ENCODE measurements around the gene TEX19.

DNA sequence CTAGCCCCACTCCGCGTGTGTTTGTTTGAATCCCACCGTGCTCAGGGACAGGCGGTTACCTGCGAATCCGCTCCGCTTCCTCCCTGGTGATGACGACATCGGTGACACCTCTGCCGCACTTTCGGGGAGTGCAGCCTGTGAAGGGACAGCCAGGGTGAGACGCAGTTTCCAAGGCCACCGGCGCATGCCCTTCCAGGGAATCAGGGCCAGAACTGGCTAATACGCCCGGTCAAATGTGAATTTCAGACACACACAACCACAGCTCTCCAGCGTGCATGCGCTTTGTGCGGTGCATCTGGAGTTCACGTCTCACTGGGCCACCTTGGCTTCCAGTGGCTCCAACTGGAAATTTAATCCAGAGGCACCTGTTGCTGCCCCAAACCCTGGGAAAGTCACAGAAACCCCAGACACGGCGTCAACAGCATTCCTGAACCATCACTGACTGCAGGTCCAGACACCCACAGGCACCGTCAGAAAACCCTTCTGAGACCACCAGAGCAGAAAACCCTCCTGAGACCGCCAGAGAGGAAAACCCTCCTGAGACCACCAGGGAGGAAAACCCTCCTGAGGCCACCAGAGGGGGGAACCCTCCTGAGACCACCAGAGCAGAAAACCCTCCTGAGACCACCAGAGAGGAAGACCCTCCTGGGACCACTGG lies 52.5 kb downstream of the TEX19 start:
- TF ChIP-seq, protein P1, sequence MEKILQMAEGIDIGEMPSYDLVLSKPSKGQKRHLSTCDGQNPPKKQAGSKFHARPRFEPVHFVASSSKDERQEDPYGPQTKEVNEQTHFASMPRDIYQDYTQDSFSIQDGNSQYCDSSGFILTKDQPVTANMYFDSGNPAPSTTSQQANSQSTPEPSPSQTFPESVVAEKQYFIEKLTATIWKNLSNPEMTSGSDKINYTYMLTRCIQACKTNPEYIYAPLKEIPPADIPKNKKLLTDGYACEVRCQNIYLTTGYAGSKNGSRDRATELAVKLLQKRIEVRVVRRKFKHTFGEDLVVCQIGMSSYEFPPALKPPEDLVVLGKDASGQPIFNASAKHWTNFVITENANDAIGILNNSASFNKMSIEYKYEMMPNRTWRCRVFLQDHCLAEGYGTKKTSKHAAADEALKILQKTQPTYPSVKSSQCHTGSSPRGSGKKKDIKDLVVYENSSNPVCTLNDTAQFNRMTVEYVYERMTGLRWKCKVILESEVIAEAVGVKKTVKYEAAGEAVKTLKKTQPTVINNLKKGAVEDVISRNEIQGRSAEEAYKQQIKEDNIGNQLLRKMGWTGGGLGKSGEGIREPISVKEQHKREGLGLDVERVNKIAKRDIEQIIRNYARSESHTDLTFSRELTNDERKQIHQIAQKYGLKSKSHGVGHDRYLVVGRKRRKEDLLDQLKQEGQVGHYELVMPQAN (conservative IDR thresholded peaks at IDR 0.05) = no peak
- TF ChIP-seq, protein P2, sequence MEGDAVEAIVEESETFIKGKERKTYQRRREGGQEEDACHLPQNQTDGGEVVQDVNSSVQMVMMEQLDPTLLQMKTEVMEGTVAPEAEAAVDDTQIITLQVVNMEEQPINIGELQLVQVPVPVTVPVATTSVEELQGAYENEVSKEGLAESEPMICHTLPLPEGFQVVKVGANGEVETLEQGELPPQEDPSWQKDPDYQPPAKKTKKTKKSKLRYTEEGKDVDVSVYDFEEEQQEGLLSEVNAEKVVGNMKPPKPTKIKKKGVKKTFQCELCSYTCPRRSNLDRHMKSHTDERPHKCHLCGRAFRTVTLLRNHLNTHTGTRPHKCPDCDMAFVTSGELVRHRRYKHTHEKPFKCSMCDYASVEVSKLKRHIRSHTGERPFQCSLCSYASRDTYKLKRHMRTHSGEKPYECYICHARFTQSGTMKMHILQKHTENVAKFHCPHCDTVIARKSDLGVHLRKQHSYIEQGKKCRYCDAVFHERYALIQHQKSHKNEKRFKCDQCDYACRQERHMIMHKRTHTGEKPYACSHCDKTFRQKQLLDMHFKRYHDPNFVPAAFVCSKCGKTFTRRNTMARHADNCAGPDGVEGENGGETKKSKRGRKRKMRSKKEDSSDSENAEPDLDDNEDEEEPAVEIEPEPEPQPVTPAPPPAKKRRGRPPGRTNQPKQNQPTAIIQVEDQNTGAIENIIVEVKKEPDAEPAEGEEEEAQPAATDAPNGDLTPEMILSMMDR (IDR thresholded peaks at IDR 0.05 in 2 of 3, conservative IDR thresholded peaks at IDR 0.05 in 1 of 3; ENCODE audit: control insufficient read depth in 2 of 3, extremely low read depth in 1 of 3, insufficient read depth in 1 of 3, low read depth in 3 of 3, low read length in 3 of 3) = no peak
- TF ChIP-seq, protein P3, sequence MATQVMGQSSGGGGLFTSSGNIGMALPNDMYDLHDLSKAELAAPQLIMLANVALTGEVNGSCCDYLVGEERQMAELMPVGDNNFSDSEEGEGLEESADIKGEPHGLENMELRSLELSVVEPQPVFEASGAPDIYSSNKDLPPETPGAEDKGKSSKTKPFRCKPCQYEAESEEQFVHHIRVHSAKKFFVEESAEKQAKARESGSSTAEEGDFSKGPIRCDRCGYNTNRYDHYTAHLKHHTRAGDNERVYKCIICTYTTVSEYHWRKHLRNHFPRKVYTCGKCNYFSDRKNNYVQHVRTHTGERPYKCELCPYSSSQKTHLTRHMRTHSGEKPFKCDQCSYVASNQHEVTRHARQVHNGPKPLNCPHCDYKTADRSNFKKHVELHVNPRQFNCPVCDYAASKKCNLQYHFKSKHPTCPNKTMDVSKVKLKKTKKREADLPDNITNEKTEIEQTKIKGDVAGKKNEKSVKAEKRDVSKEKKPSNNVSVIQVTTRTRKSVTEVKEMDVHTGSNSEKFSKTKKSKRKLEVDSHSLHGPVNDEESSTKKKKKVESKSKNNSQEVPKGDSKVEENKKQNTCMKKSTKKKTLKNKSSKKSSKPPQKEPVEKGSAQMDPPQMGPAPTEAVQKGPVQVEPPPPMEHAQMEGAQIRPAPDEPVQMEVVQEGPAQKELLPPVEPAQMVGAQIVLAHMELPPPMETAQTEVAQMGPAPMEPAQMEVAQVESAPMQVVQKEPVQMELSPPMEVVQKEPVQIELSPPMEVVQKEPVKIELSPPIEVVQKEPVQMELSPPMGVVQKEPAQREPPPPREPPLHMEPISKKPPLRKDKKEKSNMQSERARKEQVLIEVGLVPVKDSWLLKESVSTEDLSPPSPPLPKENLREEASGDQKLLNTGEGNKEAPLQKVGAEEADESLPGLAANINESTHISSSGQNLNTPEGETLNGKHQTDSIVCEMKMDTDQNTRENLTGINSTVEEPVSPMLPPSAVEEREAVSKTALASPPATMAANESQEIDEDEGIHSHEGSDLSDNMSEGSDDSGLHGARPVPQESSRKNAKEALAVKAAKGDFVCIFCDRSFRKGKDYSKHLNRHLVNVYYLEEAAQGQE (IDR thresholded peaks at IDR 0.05; ENCODE audit: low read depth, low read length) = no peak
- TF ChIP-seq POLR2A (IDR thresholded peaks at IDR 0.05; ENCODE audit: low read depth, low read length) (no peak), ATF7 (IDR thresholded peaks at IDR 0.05; ENCODE audit: low read depth) (no peak), BACH1 (IDR thresholded peaks at IDR 0.05; ENCODE audit: borderline replicate concordance) (no peak), YY1 (IDR thresholded peaks at IDR 0.05; ENCODE audit: low read depth, low read length) (no peak), SIN3A (IDR thresholded peaks at IDR 0.05; ENCODE audit: low read depth, low read length) (no peak)
- TF ChIP-seq, protein P4, sequence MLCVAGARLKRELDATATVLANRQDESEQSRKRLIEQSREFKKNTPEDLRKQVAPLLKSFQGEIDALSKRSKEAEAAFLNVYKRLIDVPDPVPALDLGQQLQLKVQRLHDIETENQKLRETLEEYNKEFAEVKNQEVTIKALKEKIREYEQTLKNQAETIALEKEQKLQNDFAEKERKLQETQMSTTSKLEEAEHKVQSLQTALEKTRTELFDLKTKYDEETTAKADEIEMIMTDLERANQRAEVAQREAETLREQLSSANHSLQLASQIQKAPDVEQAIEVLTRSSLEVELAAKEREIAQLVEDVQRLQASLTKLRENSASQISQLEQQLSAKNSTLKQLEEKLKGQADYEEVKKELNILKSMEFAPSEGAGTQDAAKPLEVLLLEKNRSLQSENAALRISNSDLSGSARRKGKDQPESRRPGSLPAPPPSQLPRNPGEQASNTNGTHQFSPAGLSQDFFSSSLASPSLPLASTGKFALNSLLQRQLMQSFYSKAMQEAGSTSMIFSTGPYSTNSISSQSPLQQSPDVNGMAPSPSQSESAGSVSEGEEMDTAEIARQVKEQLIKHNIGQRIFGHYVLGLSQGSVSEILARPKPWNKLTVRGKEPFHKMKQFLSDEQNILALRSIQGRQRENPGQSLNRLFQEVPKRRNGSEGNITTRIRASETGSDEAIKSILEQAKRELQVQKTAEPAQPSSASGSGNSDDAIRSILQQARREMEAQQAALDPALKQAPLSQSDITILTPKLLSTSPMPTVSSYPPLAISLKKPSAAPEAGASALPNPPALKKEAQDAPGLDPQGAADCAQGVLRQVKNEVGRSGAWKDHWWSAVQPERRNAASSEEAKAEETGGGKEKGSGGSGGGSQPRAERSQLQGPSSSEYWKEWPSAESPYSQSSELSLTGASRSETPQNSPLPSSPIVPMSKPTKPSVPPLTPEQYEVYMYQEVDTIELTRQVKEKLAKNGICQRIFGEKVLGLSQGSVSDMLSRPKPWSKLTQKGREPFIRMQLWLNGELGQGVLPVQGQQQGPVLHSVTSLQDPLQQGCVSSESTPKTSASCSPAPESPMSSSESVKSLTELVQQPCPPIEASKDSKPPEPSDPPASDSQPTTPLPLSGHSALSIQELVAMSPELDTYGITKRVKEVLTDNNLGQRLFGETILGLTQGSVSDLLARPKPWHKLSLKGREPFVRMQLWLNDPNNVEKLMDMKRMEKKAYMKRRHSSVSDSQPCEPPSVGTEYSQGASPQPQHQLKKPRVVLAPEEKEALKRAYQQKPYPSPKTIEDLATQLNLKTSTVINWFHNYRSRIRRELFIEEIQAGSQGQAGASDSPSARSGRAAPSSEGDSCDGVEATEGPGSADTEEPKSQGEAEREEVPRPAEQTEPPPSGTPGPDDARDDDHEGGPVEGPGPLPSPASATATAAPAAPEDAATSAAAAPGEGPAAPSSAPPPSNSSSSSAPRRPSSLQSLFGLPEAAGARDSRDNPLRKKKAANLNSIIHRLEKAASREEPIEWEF (IDR thresholded peaks at IDR 0.05; ENCODE audit: insufficient replicate concordance, low read depth, low read length) = no peak
